HG02571 (cell line): ENCODE results near the gene ADGRG1.
"Not testable (repeated sequence)": the region's sequence is repeated elsewhere in the genome, so short reads cannot be mapped to it uniquely, and the experiment has no call there.

ENCODE experiments used
- ATAC-seq: cut with Tn5 transposase; IDR thresholded peaks from one replicate; pipeline ENCODE4 v1.9.1; 2021; ENCODE audit warnings: mild to moderate bottlenecking, moderate library complexity; ENCODE audit not compliant: unreplicated experiment

Gene ADGRG1

GRCh38 chr16:57695680-57696069 lies 67.2 kb downstream of the ADGRG1 start:
- no peak for ATAC-seq

DNA sequence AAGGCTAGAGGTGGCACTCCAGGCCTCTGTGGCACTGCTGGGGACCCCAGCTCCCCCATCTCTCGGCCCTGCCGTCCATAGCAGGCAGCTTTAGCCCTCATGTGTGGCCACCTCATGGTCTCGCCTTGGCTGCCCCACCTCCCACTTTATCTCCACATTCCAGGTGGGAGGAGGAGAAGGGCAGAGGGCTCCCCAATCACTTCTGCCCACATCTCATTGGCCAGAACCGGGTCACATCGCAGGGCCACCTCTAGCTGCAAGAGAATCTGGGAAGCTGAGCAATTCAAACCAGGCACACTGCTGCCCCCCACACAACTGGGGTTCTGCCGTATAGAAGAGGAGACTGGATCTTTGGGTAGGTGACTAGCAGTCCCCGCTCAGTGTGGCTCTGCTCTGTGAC lies 67.8 kb downstream of the ADGRG1 start:
- ATAC-seq = no peak

DNA sequence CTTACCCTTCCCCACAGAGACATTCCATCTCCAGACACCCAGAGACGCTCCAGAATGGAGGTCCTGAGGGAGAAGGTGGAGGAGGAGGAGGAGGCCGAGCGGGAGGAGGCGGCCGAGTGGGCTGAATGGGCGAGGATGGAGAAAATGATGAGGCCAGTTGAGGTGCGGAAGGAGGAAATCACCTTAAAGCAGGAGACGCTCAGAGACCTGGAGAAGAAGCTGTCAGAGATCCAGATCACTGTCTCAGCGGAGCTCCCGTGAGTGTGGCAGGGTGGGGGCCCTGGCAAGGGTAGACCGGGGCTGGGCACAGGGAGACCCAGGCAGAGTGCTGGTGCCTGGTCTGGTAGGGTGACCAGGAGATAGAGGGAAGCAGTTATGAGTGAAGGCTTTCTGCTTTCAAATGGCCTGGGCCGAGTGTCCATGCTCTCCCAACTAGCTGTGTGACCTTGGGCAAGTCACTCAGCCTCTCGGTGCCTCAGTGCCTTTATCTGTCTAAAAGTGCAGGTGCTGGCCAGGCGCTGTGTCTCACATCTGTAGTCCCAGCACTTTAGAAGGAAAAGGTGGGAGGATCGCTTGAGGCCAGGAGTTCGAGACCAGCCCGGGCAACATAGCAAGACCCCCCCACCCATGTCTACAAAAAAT lies 69.6 kb downstream of the ADGRG1 start:
- no peak for ATAC-seq

DNA sequence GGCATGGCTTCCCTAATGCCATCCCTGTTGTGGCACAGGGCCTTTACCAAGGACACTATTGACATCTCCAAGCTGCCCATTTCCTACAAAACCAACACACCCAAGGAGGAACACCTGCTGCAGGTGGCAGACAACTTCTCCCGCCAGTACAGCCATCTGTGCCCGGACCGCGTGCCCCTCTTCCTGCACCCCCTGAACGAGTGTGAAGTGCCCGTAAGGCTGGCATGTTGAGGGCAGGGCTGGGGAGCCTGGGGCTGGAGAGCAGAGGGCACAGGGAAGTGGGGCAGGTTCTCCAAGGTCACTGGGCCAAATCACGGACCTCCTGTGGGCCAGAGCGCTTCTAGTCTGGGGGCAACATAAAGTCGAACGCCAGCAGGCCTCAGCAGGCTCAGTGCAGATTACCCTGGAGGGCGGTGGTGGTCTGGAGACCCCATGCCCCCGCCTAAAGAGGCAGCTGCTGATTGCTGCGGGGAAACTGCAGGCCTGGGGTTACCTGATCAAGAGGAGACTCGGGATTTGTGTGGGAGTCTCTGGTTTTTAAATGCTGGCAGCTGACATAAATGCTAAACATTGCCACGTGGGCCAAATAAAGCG lies 70.5 kb downstream of the ADGRG1 start:
- ATAC-seq = no peak

DNA sequence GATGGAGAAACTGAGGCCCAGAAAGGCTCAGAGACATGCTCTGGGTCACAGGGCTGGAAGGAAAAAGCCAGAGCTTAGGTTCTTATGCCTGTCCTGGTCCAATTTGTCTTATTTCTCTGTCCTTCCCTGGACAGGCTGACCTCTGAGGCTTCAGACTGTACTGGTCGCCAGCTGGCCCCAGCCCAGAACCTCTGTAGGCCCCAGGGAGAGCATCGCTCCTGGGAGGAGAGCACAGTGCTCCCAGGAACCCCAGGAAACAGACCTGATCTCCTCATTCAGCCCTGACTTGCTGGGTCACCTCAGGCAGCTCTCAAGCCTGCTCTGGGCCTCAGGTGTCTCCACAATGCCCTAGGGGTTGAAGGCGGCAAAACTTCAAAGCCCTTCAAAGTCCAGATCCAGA lies 71.1 kb downstream of the ADGRG1 start:
- ATAC-seq = no peak

GRCh38 chr16:57699899-57700298 lies 71.5 kb downstream of the ADGRG1 start:
- no peak for ATAC-seq

GRCh38 chr16:57700781-57701551 lies 72.5 kb downstream of the ADGRG1 start:
- ATAC-seq = no peak

GRCh38 chr16:57701759-57702371 lies 73.4 kb downstream of the ADGRG1 start:
- no peak for ATAC-seq

DNA sequence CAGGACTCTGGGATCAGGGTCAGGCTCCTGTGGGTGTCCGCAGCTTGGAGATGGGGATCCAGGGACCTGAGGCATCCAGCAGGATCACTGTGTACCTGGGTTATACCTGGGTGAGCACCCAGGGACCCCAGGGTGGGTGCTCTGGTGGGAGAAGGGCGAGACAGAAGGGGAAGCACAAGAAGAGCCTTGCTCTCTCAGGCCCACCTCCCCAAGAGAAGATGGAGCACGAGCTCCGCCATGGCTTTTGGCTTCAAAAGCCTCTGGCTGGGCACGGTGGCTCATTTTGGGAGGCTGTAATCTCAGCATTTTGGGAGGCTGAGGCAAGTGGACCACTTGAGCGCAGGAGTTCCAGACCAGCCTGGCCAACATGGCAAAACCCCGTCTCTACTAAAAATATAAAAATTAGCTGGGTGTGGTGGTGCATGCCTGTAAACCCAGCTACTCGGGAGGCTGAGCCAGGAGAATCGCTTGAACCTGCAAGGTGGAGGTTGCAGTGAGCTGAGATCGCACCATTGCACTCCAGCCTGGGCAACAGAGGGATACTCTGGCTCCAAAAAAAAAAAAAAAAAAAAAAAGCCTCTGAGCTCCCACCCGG lies 75.1 kb downstream of the ADGRG1 start:
- no peak for ATAC-seq

DNA sequence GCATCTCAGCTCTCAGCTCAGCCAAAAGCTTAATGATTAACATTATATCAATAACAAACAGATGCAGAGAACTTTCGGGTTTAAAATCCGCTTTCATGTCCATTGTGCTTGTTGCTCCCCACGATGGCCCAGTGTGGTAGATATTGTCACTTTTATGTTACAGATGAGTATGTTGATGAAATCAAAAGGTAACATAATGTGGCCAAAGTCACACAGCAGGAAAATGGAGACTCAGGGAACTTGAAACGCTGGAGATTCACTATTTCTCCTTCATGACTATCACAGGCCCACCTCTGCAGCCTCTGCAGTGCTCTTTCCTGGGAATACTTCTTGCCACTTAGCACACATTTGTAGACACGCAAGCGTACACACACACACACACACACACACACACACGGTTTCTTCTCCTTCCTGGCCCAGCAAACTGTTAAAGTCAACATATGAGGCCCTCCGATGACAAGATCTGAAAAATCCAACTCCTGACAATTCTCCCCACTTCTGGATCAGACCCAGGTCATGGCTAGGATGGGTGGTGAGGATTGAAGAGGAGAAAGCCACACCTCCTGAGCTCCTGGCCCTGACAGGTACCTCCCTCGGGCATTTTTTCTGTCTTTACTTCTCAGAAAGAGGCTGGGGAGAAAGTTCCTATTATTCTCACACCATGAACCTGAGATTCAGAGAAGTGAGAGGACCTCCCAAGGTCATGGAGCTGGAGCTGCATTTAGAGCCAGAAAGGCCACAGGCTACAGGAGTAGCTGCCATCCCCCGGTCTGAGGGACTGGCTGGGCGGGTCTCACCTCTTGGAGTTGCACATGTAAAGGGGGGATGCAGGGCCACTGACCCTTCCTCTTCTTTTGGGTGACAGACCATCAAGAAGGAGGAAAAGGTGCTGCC lies 75.8 kb downstream of the ADGRG1 start:
- no peak for ATAC-seq

GRCh38 chr16:57704905-57705852 lies 76.7 kb downstream of the ADGRG1 start:
- ATAC-seq = no peak

DNA sequence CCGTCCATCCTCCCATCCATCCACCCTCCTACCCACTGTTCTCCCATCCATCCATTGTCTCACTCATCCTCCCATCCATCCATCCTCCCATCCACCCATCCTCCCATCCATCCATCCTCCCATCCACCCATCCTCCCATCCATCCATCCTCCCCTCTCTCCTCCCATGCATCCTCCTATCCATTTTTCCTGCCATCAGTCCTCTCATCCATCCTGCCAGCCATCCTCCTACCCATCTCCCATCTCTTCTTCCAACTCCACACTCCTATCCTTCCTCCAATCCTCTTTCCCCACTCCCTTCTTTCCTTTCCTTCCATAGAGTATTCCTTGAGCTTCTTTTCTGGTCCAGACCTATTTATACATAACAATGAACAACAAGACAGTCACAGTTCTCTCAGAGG lies 78.3 kb downstream of the ADGRG1 start:
- ATAC-seq = no peak

GRCh38 chr16:57707331-57707730 lies 78.9 kb downstream of the ADGRG1 start:
- ATAC-seq = no peak

DNA sequence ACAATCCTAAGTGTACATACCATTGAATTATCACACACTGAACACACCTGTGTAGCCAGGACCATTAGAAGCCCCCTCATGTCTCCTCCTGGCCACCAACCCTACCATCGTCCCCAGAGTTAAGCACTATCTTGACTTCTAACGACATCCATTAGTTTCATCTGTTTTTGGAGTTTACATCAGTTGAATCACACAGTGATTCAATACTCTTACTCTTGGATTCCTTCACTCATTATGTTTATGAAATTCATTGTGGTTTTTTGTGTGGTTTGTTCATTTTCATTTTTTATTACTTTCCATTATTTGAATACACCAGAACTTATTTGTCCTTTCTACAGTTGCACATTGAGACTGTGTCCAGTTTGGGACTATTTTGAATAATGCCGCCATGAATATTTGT lies 79.7 kb downstream of the ADGRG1 start:
- ATAC-seq = no peak

GRCh38 chr16:57709663-57710062 lies 81.2 kb downstream of the ADGRG1 start:
- ATAC-seq = no peak

DNA sequence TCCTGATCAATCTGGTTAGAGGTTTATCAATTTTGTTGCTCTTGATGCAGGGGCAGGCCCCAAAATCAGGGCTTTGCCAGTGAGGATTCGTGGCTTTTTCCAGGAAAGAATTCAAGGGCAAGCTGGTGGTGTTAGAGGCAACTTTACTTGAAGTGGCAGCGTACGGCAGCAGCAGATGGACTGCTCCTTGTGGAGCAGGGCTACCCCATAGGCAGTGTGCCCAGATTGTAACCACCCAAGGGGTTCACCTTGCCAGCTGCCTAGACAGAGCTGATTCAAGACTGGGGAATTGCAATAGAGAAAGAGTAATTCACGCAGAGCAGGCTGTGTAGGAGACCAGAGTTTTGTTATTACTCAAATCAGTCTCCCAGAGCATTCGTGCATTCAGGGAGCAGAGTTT lies 82.9 kb downstream of the ADGRG1 start:
- no peak for ATAC-seq

GRCh38 chr16:57711993-57712392 lies 83.6 kb downstream of the ADGRG1 start:
- ATAC-seq = no peak

GRCh38 chr16:57712569-57712968 lies 84.1 kb downstream of the ADGRG1 start:
- ATAC-seq = not testable (repeated sequence)

GRCh38 chr16:57713596-57713995 lies 85.2 kb downstream of the ADGRG1 start:
- no peak for ATAC-seq
